ENCODE results near the gene WDR38.

DNA sequence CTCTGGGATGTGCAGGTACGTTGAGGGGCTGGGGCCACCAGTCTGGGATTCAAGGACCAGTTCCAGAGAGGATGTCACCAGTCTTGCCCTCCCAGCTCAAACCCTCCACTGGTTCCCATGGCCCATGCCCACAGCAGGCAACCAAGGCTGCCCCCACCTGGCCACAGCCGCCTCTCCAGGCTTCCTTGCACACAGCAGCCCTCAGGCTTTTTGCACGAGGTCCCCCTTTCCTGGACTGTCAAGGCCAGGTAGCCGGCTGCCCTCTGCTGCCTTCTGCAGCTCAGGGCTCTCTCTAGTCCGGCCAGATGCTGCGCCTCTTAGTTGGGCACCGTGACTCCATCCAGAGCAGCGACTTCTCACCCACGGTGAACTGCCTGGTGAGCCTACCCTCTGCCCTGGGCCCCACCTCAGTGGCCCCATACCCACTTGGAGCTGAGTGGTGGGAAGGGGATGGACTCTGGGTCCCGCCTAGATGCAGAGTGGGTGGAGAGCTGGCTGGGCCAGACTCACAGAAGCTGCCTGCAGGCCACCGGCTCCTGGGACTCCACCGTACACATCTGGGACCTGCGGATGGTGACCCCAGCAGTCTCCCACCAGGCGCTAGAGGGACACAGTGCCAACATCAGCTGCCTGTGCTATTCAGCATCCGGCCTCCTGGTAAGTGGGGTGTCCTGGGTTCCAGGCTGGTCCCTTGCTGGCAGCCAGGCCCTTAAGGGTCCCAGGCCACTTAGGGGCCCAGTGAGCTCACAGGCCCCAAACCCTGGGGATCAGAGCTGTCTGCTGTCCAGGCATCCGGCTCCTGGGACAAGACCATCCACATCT is 2.9 kb downstream of the WDR38 start:
- TF ChIP-seq, protein P1, sequence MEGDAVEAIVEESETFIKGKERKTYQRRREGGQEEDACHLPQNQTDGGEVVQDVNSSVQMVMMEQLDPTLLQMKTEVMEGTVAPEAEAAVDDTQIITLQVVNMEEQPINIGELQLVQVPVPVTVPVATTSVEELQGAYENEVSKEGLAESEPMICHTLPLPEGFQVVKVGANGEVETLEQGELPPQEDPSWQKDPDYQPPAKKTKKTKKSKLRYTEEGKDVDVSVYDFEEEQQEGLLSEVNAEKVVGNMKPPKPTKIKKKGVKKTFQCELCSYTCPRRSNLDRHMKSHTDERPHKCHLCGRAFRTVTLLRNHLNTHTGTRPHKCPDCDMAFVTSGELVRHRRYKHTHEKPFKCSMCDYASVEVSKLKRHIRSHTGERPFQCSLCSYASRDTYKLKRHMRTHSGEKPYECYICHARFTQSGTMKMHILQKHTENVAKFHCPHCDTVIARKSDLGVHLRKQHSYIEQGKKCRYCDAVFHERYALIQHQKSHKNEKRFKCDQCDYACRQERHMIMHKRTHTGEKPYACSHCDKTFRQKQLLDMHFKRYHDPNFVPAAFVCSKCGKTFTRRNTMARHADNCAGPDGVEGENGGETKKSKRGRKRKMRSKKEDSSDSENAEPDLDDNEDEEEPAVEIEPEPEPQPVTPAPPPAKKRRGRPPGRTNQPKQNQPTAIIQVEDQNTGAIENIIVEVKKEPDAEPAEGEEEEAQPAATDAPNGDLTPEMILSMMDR (IDR thresholded peaks at IDR 0.05): no peak
- no peak for TF ChIP-seq POLR2AphosphoS5 (IDR thresholded peaks at IDR 0.05)
